ENCODE data around the gene ZFHX2.

GRCh38 chr14:23525611-23526010 is 26.0 kb downstream of the ZFHX2 start:
- TF ChIP-seq POLR2A (IDR thresholded peaks at IDR 0.05; ENCODE audit: low read length): no peak
- no peak for TF ChIP-seq GATA1 (IDR thresholded peaks at IDR 0.05; ENCODE audit: low read depth, low read length)

Measured in erythroblast (primary cell).